ENCODE results near the gene LBP. TPM values are rescaled to one million over a fixed set of nuclear protein-coding genes. Genes with fewer than 3 reads are reported as not detected.
"Not testable (repeated sequence)": the region's sequence is repeated elsewhere in the genome, so short reads cannot be mapped to it uniquely, and the experiment has no call there.

Gene LBP
- total RNA-seq, 1 donor: 1.8 TPM

DNA sequence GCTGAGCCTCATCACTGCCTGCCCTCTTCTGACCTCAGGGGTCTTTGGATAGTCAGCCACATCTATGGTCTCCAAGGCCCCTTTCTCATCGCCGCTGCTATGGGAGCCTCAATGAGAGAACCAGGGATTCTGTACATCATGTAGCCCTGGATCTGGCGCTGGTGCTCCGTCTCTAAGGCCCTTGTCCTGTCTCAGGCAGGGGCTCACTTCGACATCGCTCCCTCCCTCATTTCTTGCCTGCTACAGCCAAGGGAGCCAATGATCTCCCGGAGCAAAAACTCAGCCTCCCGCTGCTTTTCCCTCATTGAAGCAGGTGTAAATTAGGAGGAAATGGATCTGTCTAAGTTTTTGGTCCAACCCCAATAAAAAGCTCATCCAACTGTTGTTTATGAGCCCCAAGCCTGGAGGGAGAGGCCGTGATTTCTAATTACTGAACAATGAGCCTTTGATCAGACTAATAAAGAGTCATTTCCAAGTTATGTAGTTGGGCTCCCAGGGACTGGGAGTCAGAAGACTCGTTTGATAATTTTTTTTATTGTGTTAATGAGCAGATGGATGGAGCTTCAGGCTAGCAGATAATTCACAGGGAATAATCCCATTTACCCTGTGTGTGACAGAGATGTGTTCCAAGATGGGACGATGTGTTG is 30.9 kb downstream of the LBP start:
- Histone ChIP-seq H3K36me3 (ENCODE audit: insufficient read depth, low read length) (no peaks in the 10 kb centered on the region), H3K79me2 (ENCODE audit: insufficient read depth, low read length) (no peaks in the 10 kb centered on the region), H4K20me1 (ENCODE audit: insufficient read depth, low read length) (no peaks in the 10 kb centered on the region), H3K27me3 (ENCODE audit: insufficient read depth, low read length) (peaks cover 27% of the 10 kb centered on the region), H3K4me1 (ENCODE audit: insufficient read depth, low read length) (no peaks in the 10 kb centered on the region), H3K4me2 (ENCODE audit: insufficient read depth, low read length) (no peak overlapping the region), H2AFZ (ENCODE audit: low read length) (no peak overlapping the region), H3K9me3 (ENCODE audit: low read depth, low read length) (no peaks in the 10 kb centered on the region), H3K27ac (ENCODE audit: low read depth, low read length) (no peak overlapping the region), H3K4me3 (ENCODE audit: insufficient read depth, low read length) (no peak overlapping the region)
- TF ChIP-seq, protein P1, sequence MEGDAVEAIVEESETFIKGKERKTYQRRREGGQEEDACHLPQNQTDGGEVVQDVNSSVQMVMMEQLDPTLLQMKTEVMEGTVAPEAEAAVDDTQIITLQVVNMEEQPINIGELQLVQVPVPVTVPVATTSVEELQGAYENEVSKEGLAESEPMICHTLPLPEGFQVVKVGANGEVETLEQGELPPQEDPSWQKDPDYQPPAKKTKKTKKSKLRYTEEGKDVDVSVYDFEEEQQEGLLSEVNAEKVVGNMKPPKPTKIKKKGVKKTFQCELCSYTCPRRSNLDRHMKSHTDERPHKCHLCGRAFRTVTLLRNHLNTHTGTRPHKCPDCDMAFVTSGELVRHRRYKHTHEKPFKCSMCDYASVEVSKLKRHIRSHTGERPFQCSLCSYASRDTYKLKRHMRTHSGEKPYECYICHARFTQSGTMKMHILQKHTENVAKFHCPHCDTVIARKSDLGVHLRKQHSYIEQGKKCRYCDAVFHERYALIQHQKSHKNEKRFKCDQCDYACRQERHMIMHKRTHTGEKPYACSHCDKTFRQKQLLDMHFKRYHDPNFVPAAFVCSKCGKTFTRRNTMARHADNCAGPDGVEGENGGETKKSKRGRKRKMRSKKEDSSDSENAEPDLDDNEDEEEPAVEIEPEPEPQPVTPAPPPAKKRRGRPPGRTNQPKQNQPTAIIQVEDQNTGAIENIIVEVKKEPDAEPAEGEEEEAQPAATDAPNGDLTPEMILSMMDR (IDR thresholded peaks at IDR 0.05; ENCODE audit: extremely low read depth, low read depth, low read length): no peak
- DNase-seq (ENCODE audit: insufficient read length, low spot score, missing footprints): no peak

DNA sequence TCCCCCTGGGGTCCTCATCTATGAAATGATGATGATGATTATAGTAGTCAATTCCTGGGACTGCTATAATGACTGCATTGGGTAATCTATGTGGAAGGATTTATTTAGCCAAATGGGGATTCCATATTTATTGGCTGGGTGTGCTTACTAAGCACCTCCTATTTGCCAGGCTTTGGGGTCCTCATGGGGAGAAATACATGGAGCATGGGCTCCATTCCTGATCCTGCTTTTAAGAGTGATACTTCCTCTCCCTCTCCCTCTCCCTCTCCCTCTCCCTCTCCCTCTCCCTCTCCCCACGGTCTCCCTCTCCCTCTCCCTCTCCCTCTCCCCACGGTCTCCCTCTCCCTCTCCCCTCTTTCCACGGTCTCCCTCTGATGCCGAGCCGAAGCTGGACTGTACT is 31.6 kb downstream of the LBP start:
- H3K9me3 ChIP-seq (ENCODE audit: low read depth, low read length): not testable (repeated sequence)

DNA sequence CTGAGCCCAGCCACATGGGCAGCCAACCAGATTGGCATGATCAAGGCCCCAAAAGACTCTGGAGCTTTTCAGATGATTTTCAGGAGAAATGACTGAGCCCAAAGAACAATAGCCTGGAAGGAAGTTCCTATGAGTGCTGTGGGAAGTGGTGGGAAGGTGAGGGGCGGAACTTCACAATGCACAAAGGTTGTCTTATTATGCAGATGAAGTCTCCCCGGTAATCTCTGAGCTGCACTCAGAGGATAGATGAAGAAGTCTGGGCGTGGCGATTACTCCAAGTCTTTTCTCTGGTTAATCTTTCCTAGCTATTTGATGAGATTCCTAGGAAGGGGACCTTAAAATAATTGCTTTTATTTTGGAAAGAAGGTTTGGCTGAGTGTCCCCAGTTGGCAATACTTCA is 36.9 kb downstream of the LBP start:
- no peak for DNase-seq (ENCODE audit: insufficient read length, low spot score, missing footprints)
- Histone ChIP-seq H4K20me1 (ENCODE audit: insufficient read depth, low read length) (no peaks in the 10 kb centered on the region), H3K9me3 (ENCODE audit: low read depth, low read length) (no peaks in the 10 kb centered on the region), H3K36me3 (ENCODE audit: insufficient read depth, low read length) (no peaks in the 10 kb centered on the region), H3K4me3 (ENCODE audit: insufficient read depth, low read length) (no peak overlapping the region), H3K79me2 (ENCODE audit: insufficient read depth, low read length) (no peaks in the 10 kb centered on the region), H2AFZ (ENCODE audit: low read length) (no peak overlapping the region), H3K4me2 (ENCODE audit: insufficient read depth, low read length) (no peak overlapping the region), H3K27ac (ENCODE audit: low read depth, low read length) (no peak overlapping the region), H3K27me3 (ENCODE audit: insufficient read depth, low read length) (peaks cover 11% of the 10 kb centered on the region), H3K4me1 (ENCODE audit: insufficient read depth, low read length) (no peaks in the 10 kb centered on the region)
- TF ChIP-seq, protein P1 (IDR thresholded peaks at IDR 0.05; ENCODE audit: extremely low read depth, low read depth, low read length): no peak

More for the DNA sequence above, 31.6 kb downstream of the LBP start:
- not testable (repeated sequence) for H3K27ac ChIP-seq (ENCODE audit: low read depth, low read length); H3K4me3 ChIP-seq (ENCODE audit: insufficient read depth, low read length); H3K79me2 ChIP-seq (ENCODE audit: insufficient read depth, low read length); DNase-seq (ENCODE audit: insufficient read length, low spot score, missing footprints); H3K4me1 ChIP-seq (ENCODE audit: insufficient read depth, low read length); H2AFZ ChIP-seq (ENCODE audit: low read length); H3K36me3 ChIP-seq (ENCODE audit: insufficient read depth, low read length); H3K4me2 ChIP-seq (ENCODE audit: insufficient read depth, low read length); H4K20me1 ChIP-seq (ENCODE audit: insufficient read depth, low read length)
- peaks cover 22% of the 10 kb centered on the region for H3K27me3 ChIP-seq (ENCODE audit: insufficient read depth, low read length)

DNA sequence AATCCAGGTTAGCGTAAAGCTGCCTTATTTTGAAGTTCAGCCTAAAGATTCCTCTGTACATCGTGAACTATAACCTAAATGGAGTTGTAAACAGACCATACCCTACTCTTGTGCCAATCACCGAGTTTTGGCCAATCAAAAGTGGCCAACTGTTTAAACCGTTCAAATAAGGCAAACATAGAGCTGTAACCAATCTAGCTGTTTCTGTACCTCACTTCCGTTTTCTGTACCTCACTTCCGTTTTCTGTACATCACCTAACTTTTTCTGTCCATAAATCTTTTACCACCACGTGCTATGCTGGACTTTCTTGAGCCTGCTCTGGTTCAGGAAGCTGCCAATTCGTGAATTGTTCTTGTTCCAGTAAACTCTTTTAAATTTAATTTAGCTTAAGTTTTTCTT is 39.7 kb downstream of the LBP start:
- no peak overlapping the region for H3K4me3 ChIP-seq (ENCODE audit: insufficient read depth, low read length)
- H3K4me2 ChIP-seq (ENCODE audit: insufficient read depth, low read length): no peak overlapping the region
- H2AFZ ChIP-seq (ENCODE audit: low read length): no peak overlapping the region
- no peaks in the 10 kb centered on the region for H4K20me1 ChIP-seq (ENCODE audit: insufficient read depth, low read length)
- H3K9me3 ChIP-seq (ENCODE audit: low read depth, low read length): no peaks in the 10 kb centered on the region
- H3K27me3 ChIP-seq (ENCODE audit: insufficient read depth, low read length): peaks cover 18% of the 10 kb centered on the region
- H3K27ac ChIP-seq (ENCODE audit: low read depth, low read length): no peak overlapping the region
- H3K36me3 ChIP-seq (ENCODE audit: insufficient read depth, low read length): no peaks in the 10 kb centered on the region
- no peak for DNase-seq (ENCODE audit: insufficient read length, low spot score, missing footprints)
- TF ChIP-seq, protein P1 (IDR thresholded peaks at IDR 0.05; ENCODE audit: extremely low read depth, low read depth, low read length): no peak
- H3K4me1 ChIP-seq (ENCODE audit: insufficient read depth, low read length): no peaks in the 10 kb centered on the region
- H3K79me2 ChIP-seq (ENCODE audit: insufficient read depth, low read length): no peaks in the 10 kb centered on the region

Measured in osteoblast (primary cell).